Natural killer cell (primary cell): Measurements from ENCODE around the gene RASGEF1C. TPM values are rescaled to one million over a fixed set of nuclear protein-coding genes. Genes with fewer than 3 reads are reported as not detected.

ENCODE experiments used
- ATAC-seq, 3 donors: fragments of 150-1000 bp in 2 of 3; fragments of 200-7000 bp in 1 of 3; cut with Tn5 transposase; 1 replicate in 1 of 3; 2 replicates in 2 of 3; pipeline ENCODE4 v1.10.0; 2021; ENCODE audit warnings: mild to moderate bottlenecking in 2 of 3, moderate library complexity in 2 of 3
- DNase-seq, 2 donors: peaks; one replicate each; pipeline versions ENCODE4 v3.0.0 to v3.0.0-alpha.2; 2013 to 2021; ENCODE audit warnings: mixed read lengths in 1 of 2
- H3K27ac ChIP-seq: one replicate; pipeline ENCODE4 v1.5.1; 2013; ENCODE audit warnings: mild to moderate bottlenecking, low read length
- H3K27me3 ChIP-seq: one replicate; pipeline ENCODE4 v1.6.1; 2013; ENCODE audit warnings: low read length; ENCODE audit not compliant: control insufficient read depth, insufficient read depth
- H3K36me3 ChIP-seq: one replicate; pipeline ENCODE4 v1.6.1; 2013; ENCODE audit warnings: low read length; ENCODE audit not compliant: control insufficient read depth, insufficient read depth
- H3K4me1 ChIP-seq: one replicate; pipeline ENCODE4 v1.6.1; 2013; ENCODE audit warnings: low read length; ENCODE audit not compliant: control insufficient read depth, insufficient read depth
- H3K4me3 ChIP-seq: one replicate; pipeline ENCODE4 v1.5.1; 2013; ENCODE audit warnings: low read length
- H3K9me3 ChIP-seq: one replicate; pipeline ENCODE4 v1.6.1; 2013; ENCODE audit warnings: low read length; ENCODE audit not compliant: control insufficient read depth, insufficient read depth
- H3K27ac Mint-ChIP-seq, 2 donors: one replicate each; pipeline ENCODE4 v1.8.0; 2022; ENCODE audit warnings: mild to moderate bottlenecking in 2 of 2, mixed read lengths in 2 of 2, moderate library complexity in 1 of 2
- H3K27me3 Mint-ChIP-seq, 2 donors: one replicate each; pipeline ENCODE4 v1.8.0; 2022; ENCODE audit warnings: low read depth in 2 of 2, mixed read lengths in 2 of 2
- H3K36me3 Mint-ChIP-seq: one replicate; pipeline ENCODE4 v1.8.0; 2022; ENCODE audit warnings: mixed read lengths
- H3K4me1 Mint-ChIP-seq, 2 donors: one replicate each; pipeline ENCODE4 v1.8.0; 2022; ENCODE audit warnings: mixed read lengths in 2 of 2
- H3K4me3 Mint-ChIP-seq: one replicate; pipeline ENCODE4 v1.8.0; 2022; ENCODE audit warnings: mild to moderate bottlenecking, moderate library complexity, mixed read lengths
- H3K9me3 Mint-ChIP-seq, 2 donors: one replicate each; pipeline ENCODE4 v1.8.0; 2022; ENCODE audit warnings: mixed read lengths in 2 of 2
- WGBS: methylation state at CpG from one replicate; pipeline ENCODE4 v1.1.7; 2013; ENCODE audit warnings: missing lambda C conversion rate; ENCODE audit not compliant: insufficient coverage; 5-methylcytosine and 5-hydroxymethylcytosine counted together
- intact Hi-C: fragments of 100-400 bp; cut with micrococcal nuclease; formaldehyde crosslinking; loops from one replicate; pipeline ENCODE4 v1.14.2; 2022
- total RNA-seq, 4 donors: library from RNA; stranded (reverse); fragments of 120-200 nt in 1 of 4; gene quantifications; one replicate each; pipeline versions ENCODE4 v1.2.3 to v1.2.4, GENCODE V29; 2013 to 2022
- TF ChIP-seq, protein P1 (sequence below): fragments of 200-600 bp; IDR thresholded peaks from one replicate; pipeline ENCODE4 v1.8.0; 2022; ENCODE audit warnings: antibody characterized with exemption

RASGEF1C gene
- total RNA-seq, 3 donors from 2014 or later (not counting 1 experiment from before 2014, with no cell fraction given) = not detected

GRCh38 chr5:180153099-180153498, 55.9 kb downstream of the RASGEF1C start:
- intact Hi-C loops = no loop called here

GRCh38 chr5:180143656-180144364, 65.2 kb downstream of the RASGEF1C start:
- no peak overlapping the region for H3K4me3 Mint-ChIP-seq
- H3K27ac Mint-ChIP-seq = no peak overlapping the region
- TF ChIP-seq, protein P1, sequence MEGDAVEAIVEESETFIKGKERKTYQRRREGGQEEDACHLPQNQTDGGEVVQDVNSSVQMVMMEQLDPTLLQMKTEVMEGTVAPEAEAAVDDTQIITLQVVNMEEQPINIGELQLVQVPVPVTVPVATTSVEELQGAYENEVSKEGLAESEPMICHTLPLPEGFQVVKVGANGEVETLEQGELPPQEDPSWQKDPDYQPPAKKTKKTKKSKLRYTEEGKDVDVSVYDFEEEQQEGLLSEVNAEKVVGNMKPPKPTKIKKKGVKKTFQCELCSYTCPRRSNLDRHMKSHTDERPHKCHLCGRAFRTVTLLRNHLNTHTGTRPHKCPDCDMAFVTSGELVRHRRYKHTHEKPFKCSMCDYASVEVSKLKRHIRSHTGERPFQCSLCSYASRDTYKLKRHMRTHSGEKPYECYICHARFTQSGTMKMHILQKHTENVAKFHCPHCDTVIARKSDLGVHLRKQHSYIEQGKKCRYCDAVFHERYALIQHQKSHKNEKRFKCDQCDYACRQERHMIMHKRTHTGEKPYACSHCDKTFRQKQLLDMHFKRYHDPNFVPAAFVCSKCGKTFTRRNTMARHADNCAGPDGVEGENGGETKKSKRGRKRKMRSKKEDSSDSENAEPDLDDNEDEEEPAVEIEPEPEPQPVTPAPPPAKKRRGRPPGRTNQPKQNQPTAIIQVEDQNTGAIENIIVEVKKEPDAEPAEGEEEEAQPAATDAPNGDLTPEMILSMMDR = no peak
- peaks cover 10% of the 10 kb centered on the region for H3K36me3 Mint-ChIP-seq
- H3K9me3 Mint-ChIP-seq = peaks cover 0 to 4% of the 10 kb centered on the region in 2 donors
- Histone ChIP-seq H3K4me1 (no peaks in the 10 kb centered on the region), H3K4me3 (no peak overlapping the region), H3K27me3 (peaks cover 2% of the 10 kb centered on the region), H3K36me3 (no peaks in the 10 kb centered on the region), H3K27ac (no peak overlapping the region), H3K9me3 (no peaks in the 10 kb centered on the region)
- no peak for ATAC-seq
- WGBS = 61% methylated on average over 16 of the region's 16 CpGs
- H3K27me3 Mint-ChIP-seq = peaks cover 13 to 18% of the 10 kb centered on the region in 2 donors
- no peak for DNase-seq
- intact Hi-C loops = no loop called here
- peaks cover 0 to 5% of the 10 kb centered on the region in 2 donors for H3K4me1 Mint-ChIP-seq

More at GRCh38 chr5:180153099-180153498, 55.9 kb downstream of the RASGEF1C start:
- Histone ChIP-seq H3K4me3 (no peak overlapping the region), H3K27ac (no peak overlapping the region), H3K9me3 (no peaks in the 10 kb centered on the region), H3K27me3 (no peaks in the 10 kb centered on the region), H3K36me3 (no peaks in the 10 kb centered on the region), H3K4me1 (no peaks in the 10 kb centered on the region)
- Mint-ChIP-seq H3K4me3 (no peak overlapping the region), H3K4me1 (no peaks in the 10 kb centered on the region), H3K36me3 (peaks cover 8% of the 10 kb centered on the region), H3K27ac (no peak overlapping the region), H3K9me3 (no peaks in the 10 kb centered on the region), H3K27me3 (peaks cover 7 to 12% of the 10 kb centered on the region in 2 donors)
- TF ChIP-seq, protein P1 = no peak
- WGBS = 0% methylated on average over 1 of the region's 1 CpG
- DNase-seq (peak in 1 of 2 donors; percentile 5), ATAC-seq (no peak)

DNA sequence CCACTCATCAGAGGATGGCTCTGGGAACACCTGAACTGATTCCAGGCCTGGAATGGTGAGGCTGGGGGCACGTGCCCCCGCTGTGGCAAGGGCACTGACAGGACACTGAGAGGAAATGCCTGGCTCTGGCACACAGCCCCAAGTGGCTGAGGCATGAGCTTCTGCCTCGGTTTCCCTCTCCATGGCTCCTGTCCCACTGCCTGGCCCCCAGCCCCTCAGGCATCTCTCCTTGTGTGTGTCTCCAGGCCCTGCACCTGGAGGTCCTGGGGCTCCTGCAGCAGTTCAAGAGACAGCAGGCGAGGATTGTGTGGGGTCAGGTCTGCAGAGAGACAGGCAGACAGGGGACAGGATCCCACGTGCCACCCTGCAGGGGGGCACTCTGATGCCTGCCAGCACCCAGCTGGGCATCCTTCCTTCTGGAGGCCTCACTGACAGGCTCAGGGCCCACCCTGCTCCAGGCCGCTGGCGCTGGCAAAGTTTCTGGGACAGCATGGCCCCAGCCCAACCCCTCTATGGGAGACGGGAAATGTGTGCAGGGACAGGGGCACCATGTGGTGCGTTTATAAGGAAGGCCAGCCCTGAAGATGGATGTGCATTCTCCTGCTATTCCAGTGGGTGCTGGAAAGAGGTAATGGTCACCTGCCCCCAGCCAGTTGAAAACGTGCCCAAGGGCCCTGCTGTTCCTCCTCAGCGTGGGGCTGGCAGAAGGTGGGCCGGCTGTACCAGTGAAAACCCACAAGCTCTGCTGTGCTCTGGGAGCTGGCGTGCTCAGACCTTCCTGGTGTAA, 66.0 kb downstream of the RASGEF1C start:
- peaks cover 10% of the 10 kb centered on the region for H3K36me3 Mint-ChIP-seq
- peaks cover 0 to 5% of the 10 kb centered on the region in 2 donors for H3K4me1 Mint-ChIP-seq
- no peak overlapping the region for H3K27ac Mint-ChIP-seq
- H3K27me3 Mint-ChIP-seq = peaks cover 11 to 18% of the 10 kb centered on the region in 2 donors
- Histone ChIP-seq H3K27me3 (peaks cover 2% of the 10 kb centered on the region), H3K27ac (no peak overlapping the region), H3K36me3 (no peaks in the 10 kb centered on the region), H3K4me3 (no peak overlapping the region), H3K4me1 (no peaks in the 10 kb centered on the region), H3K9me3 (no peaks in the 10 kb centered on the region)
- TF ChIP-seq, protein P1 = no peak
- ATAC-seq (no peak), DNase-seq (no peak)
- no peak overlapping the region for H3K4me3 Mint-ChIP-seq
- H3K9me3 Mint-ChIP-seq = peaks cover 0 to 4% of the 10 kb centered on the region in 2 donors
- WGBS = 81% methylated on average over 13 of the region's 13 CpGs
- intact Hi-C loops = no loop called here
